HepG2 (cell line): ENCODE data around the gene THSD4. TPM values are rescaled to one million over a fixed set of nuclear protein-coding genes. Genes with fewer than 3 reads are reported as not detected.
A peak's percentile ranks its signal among the peaks of the same experiment; 100 is the strongest.

Experiments
- ATAC-seq: fragments of 200-7000 bp; cut with Tn5 transposase; 3 replicates; pipeline ENCODE4 v1.9.1; 2020; ENCODE audit warnings: mild to moderate bottlenecking, moderate library complexity
- BruUV-seq: library from RNA; stranded (reverse); fragments of 400-500 nt; replicated peaks from 2 replicates; lab custom pipeline; 2021; lab: Mats Ljungman, UMichigan
- CTCF ChIA-PET: fragments of 300-600 bp; formaldehyde crosslinking; extraction: SDS; loops from one replicate; lab custom pipeline; 2021; ENCODE audit warnings: low total read pairs, inconsistent platforms, low intra/inter-chr PET ratio; lab: Yijun Ruan, JAX
- POLR2A ChIA-PET: fragments of 350-600 bp; sonication (Branson Sonifier 250); formaldehyde crosslinking; loops from one replicate; lab custom pipeline; 2020; ENCODE audit warnings: antibody characterized with exemption, inconsistent platforms; lab: Yijun Ruan, JAX
- DNase-seq: peaks from one replicate; pipeline ENCODE4 v3.0.0-alpha.2; 2015; ENCODE audit warnings: low spot score
- FAIRE-seq: peaks from 3 replicates; lab custom pipeline; 2011; peaks lifted over from hg19 to GRCh38; lab: Jason Lieb, UNC
- H2AFZ ChIP-seq: one replicate; pipeline ENCODE4 v1.6.1; 2011; ENCODE audit warnings: low read length, inconsistent platforms
- H3K27ac ChIP-seq: fragments of 300-600 bp; 3 replicates; pipeline ENCODE4 v1.8.0; 2011; ENCODE audit warnings: mixed run types, mild to moderate bottlenecking, mixed read lengths, low read length, inconsistent platforms; ENCODE audit not compliant: insufficient read depth; ENCODE audit errors: extremely low read length
- H3K27me3 ChIP-seq, 2 experiments: fragments of 200-600 bp in 1 of 2; 2 replicates in 1 of 2; 3 replicates in 1 of 2; pipeline versions ENCODE4 v1.6.0 to v1.8.0; 2011; ENCODE audit warnings: low read length in 2 of 2, mild to moderate bottlenecking in 2 of 2, moderate library complexity in 2 of 2, inconsistent platforms in 1 of 2; ENCODE audit not compliant: insufficient read depth in 2 of 2, control insufficient read depth in 1 of 2
- H3K36me3 ChIP-seq, 2 experiments: fragments of 200-600 bp in 1 of 2; replicated peaks in 1 of 2; 2 replicates in 1 of 2; 3 replicates in 1 of 2; pipeline versions ENCODE4 v1.5.1 to v1.8.0; 2011; ENCODE audit warnings: low read length in 2 of 2, inconsistent platforms in 1 of 2; ENCODE audit not compliant: insufficient read depth in 2 of 2, control insufficient read depth in 1 of 2
- H3K4me1 ChIP-seq: 2 replicates; pipeline ENCODE4 v1.5.1; 2012; ENCODE audit warnings: low read length, inconsistent platforms; ENCODE audit not compliant: insufficient read depth
- H3K4me2 ChIP-seq: 2 replicates; pipeline ENCODE4 v1.6.0; 2011; ENCODE audit warnings: low read depth, low read length, inconsistent platforms
- H3K4me3 ChIP-seq, 3 experiments: fragments of 200-600 bp in 1 of 3; sonication (generic), shearing (Covaris generic) in 1 of 3; replicated peaks in 1 of 3; 2 replicates each; pipeline ENCODE4 v1.5.1; 2011 to 2016; ENCODE audit warnings: low read length in 3 of 3, inconsistent platforms in 2 of 3, low read depth in 2 of 3, mild to moderate bottlenecking in 2 of 3, control low read depth in 1 of 3, mixed read lengths in 1 of 3; ENCODE audit not compliant: insufficient read depth in 1 of 3
- H3K79me2 ChIP-seq: one replicate; pipeline ENCODE4 v1.6.1; 2011; ENCODE audit warnings: low read length, inconsistent platforms; ENCODE audit not compliant: insufficient read depth
- H3K9ac ChIP-seq: 2 replicates; pipeline ENCODE4 v1.6.0; 2011; ENCODE audit warnings: mild to moderate bottlenecking, low read depth, low read length, inconsistent platforms; ENCODE audit not compliant: insufficient read depth
- H3K9me3 ChIP-seq: 2 replicates; pipeline ENCODE4 v1.5.1; 2012; ENCODE audit warnings: mild to moderate bottlenecking, low read length
- H4K20me1 ChIP-seq: 2 replicates; pipeline ENCODE4 v1.6.0; 2011; ENCODE audit warnings: inconsistent platforms, mild to moderate bottlenecking, low read length, moderate library complexity; ENCODE audit not compliant: insufficient read depth
- FOXK2 ChIP-seq: fragments of 450-650 bp; IDR thresholded peaks from 2 replicates; pipeline ENCODE4 v1.6.1; 2016
- HNF4A ChIP-seq: sonication (generic); formaldehyde crosslinking; IDR thresholded peaks from 2 replicates; pipeline ENCODE4 v1.4.0; 2020; ENCODE audit warnings: missing genetic modification reagents
- MAFG ChIP-seq: sonication (generic); formaldehyde crosslinking; IDR thresholded peaks from 2 replicates; pipeline ENCODE4 v1.5.1; 2020; ENCODE audit warnings: mild to moderate bottlenecking, missing genetic modification reagents
- MEF2D ChIP-seq: sonication (generic); formaldehyde crosslinking; IDR thresholded peaks from 2 replicates; pipeline ENCODE4 v1.5.1; 2020; ENCODE audit warnings: mild to moderate bottlenecking, missing genetic modification reagents
- NCOR1 ChIP-seq: fragments of 200-600 bp; sonication (generic); IDR thresholded peaks from 2 replicates; pipeline ENCODE4 v1.7.0; 2017; ENCODE audit warnings: antibody characterized with exemption, low read length, borderline replicate concordance
- SOX6 ChIP-seq, 2 experiments: fragments of 450-650 bp in 1 of 2; sonication (generic) in 1 of 2; formaldehyde crosslinking in 1 of 2; IDR thresholded peaks; 2 replicates each; pipeline versions ENCODE4 v1.4.0 to v1.6.1; 2017 to 2020; ENCODE audit warnings: antibody characterized with exemption in 1 of 2, mild to moderate bottlenecking in 1 of 2, missing genetic modification reagents in 1 of 2
- TFAP4 ChIP-seq: sonication (generic); IDR thresholded peaks from 2 replicates; pipeline ENCODE4 v1.6.1; 2016; ENCODE audit warnings: low read depth, borderline replicate concordance
- ZNF614 ChIP-seq: IDR thresholded peaks from 2 replicates; pipeline ENCODE4 v1.6.1; 2018; ENCODE audit warnings: missing biosample characterization, missing genetic modification reagents, inconsistent platforms, borderline replicate concordance
- WGBS: methylation state at CpG from one replicate; pipeline ENCODE4 v1.1.6; 2017; ENCODE audit warnings: low lambda C conversion rate; 5-methylcytosine and 5-hydroxymethylcytosine counted together
- in situ Hi-C: cut with HindIII; loops from 2 replicates; pipeline ENCODE4 v1.10.0; 2017; ENCODE audit warnings: low pct_unique_long_range_greater_than_20kb; ENCODE audit not compliant: extremely low pct_ligation_motif_present
- intact Hi-C: fragments of 100-400 bp; cut with micrococcal nuclease; formaldehyde crosslinking; loops from one replicate; pipeline ENCODE4 v1.10.0; 2022; ENCODE audit not compliant: unreplicated experiment
- polyA plus RNA-seq, 8 experiments: library from polyadenylated mRNA; depleted of rRNA in 3 of 8; stranded (reverse) in 7 of 8; unstranded in 1 of 8; fragments of >200 nt; fragmentation: Illumina TruSeq in 4 of 8; extraction: Trizol in 4 of 8; gene quantifications; 2 replicates each; pipeline versions ENCODE4 v1.2.1 to v1.2.3, GENCODE V29; 2011 to 2016; ENCODE audit warnings: low read depth in 4 of 8, missing spikeins in 1 of 8, mixed read lengths in 1 of 8; ENCODE audit not compliant: insufficient read depth in 1 of 8
- total RNA-seq, 5 experiments: library from RNA; depleted of rRNA; stranded (reverse); fragments of >200 nt; fragmentation: Illumina TruSeq; extraction: Trizol; gene quantifications; 2 replicates each; pipeline ENCODE4 v1.2.3, GENCODE V29; 2016; ENCODE audit warnings: low read depth in 1 of 5

The THSD4 gene
- total and polyA plus RNA-seq, 2 of the 13 experiments (the other 11 are each of a cell fraction or from before 2014, with no cell fraction given): 0.07 to 0.21 TPM

- BruUV-seq: no TSS peak
- Histone ChIP-seq H4K20me1 (no peaks in the 10 kb centered on the region), H2AFZ (no peak overlapping the region), H3K27ac (no peak overlapping the region), H3K4me1 (peaks cover 19% of the 10 kb centered on the region), H3K4me2 (peak overlapping the region; percentile 53), H3K9me3 (peaks cover under 1% of the 10 kb centered on the region; the same call in 1 of the 2 replicates), H3K4me3 (no peak overlapping the region), H3K79me2 (no peaks in the 10 kb centered on the region), H3K36me3 (no peaks in the 10 kb centered on the region), H3K27me3 (no peaks in the 10 kb centered on the region), H3K9ac (no peak overlapping the region)
- ChIA-PET CTCF (no interaction called here), POLR2A (no interaction called here)
- FAIRE-seq (no peak), DNase-seq (peak; percentile 55), ATAC-seq (peak; percentile 71)
- in situ Hi-C loops: no loop called here
- no peak for TF ChIP-seq ZNF614
- TF ChIP-seq MAFG (CRISPR knock-in tag): 0 out of 2 replicates have a peak, but pooled peaks have one; percentile 28
- no peak for TF ChIP-seq MEF2D (CRISPR knock-in tag)
- peak; percentile 52; the same call in 1 of the 2 replicates for TF ChIP-seq TFAP4
- 0 out of 2 replicates have a peak, but pooled peaks have one; percentile 16 for TF ChIP-seq HNF4A (CRISPR knock-in tag)
- no peak for TF ChIP-seq SOX6 (IDR thresholded peaks at IDR 0.05)
- TF ChIP-seq SOX6 (CRISPR knock-in tag; IDR thresholded peaks at IDR 0.05): peak; percentile 24; the same call in 1 of the 2 replicates
- TF ChIP-seq FOXK2: no peak
- peak; percentile 61; the same call in 1 of the 2 replicates for TF ChIP-seq NCOR1
- 2% methylated on average over 3 of the region's 3 CpGs for WGBS
- intact Hi-C loops: no loop called here
These were observed 380.1 kb downstream of the THSD4 start for GRCh38 chr15:71495398-71495780.
